ENCODE results near the gene SLC25A21. TPM values are rescaled to one million over a fixed set of nuclear protein-coding genes. Genes with fewer than 3 reads are reported as not detected.

Gene SLC25A21
- polyA plus RNA-seq, 2 of the 4 experiments (the other 2 are of a cell fraction): 0.68 to 1.4 TPM

DNA sequence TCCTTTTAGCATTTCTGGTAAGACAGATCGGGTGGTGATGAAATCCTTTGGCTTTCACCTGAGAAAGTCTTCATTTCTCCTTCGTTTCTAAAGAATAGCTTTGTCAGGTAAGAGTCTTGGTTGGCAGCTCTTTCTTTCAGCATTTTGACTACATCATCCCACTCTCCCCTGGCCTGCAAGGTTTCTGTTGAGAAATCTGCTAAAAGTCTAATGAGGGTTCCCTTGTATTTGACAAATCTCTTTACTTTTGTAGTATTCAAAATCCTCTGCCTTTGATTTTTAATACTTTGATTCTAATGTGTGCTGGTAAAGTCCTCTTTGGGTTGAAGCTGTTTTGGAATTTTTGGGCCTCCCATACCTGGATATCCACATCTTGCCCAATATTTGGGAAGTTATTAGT is 390.5 kb downstream of the SLC25A21 start:
- Histone ChIP-seq H3K27ac (no peak overlapping the region), H3K4me1 (no peaks in the 10 kb centered on the region), H3K4me3 (no peak overlapping the region), H3K9me3 (no peaks in the 10 kb centered on the region), H3K4me2 (no peak overlapping the region)
- CTCF ChIA-PET: no interaction called here
- DNase-seq (ENCODE audit: low read depth in 1 of 2, low spot score in 1 of 2) (no peak), FAIRE-seq (no peak), ATAC-seq (no peak)
- POLR2A ChIA-PET: no interaction called here
- WGBS (ENCODE audit: missing lambda C conversion rate): 29% methylated on average over 2 of the region's 2 CpGs
- no peak for TF ChIP-seq EHMT2 (IDR thresholded peaks at IDR 0.05; ENCODE audit: low read depth)
- no peak for TF ChIP-seq NFE2L2 (conservative IDR thresholded peaks at IDR 0.05; ENCODE audit: low read length)
- TF ChIP-seq, protein P1, sequence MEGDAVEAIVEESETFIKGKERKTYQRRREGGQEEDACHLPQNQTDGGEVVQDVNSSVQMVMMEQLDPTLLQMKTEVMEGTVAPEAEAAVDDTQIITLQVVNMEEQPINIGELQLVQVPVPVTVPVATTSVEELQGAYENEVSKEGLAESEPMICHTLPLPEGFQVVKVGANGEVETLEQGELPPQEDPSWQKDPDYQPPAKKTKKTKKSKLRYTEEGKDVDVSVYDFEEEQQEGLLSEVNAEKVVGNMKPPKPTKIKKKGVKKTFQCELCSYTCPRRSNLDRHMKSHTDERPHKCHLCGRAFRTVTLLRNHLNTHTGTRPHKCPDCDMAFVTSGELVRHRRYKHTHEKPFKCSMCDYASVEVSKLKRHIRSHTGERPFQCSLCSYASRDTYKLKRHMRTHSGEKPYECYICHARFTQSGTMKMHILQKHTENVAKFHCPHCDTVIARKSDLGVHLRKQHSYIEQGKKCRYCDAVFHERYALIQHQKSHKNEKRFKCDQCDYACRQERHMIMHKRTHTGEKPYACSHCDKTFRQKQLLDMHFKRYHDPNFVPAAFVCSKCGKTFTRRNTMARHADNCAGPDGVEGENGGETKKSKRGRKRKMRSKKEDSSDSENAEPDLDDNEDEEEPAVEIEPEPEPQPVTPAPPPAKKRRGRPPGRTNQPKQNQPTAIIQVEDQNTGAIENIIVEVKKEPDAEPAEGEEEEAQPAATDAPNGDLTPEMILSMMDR (IDR thresholded peaks at IDR 0.05): no peak
- TF ChIP-seq CHD4 (IDR thresholded peaks at IDR 0.05; ENCODE audit: borderline replicate concordance): no peak
- no peak for TF ChIP-seq KDM5A (IDR thresholded peaks at IDR 0.05)
- no peak for TF ChIP-seq HOXB13 (CRISPR knock-in tag; IDR thresholded peaks at IDR 0.05; ENCODE audit: low read depth)
- no peak for TF ChIP-seq SMC3 (IDR thresholded peaks at IDR 0.05)
- TF ChIP-seq CEBPB (IDR thresholded peaks at IDR 0.05): no peak
- TF ChIP-seq, protein P2, sequence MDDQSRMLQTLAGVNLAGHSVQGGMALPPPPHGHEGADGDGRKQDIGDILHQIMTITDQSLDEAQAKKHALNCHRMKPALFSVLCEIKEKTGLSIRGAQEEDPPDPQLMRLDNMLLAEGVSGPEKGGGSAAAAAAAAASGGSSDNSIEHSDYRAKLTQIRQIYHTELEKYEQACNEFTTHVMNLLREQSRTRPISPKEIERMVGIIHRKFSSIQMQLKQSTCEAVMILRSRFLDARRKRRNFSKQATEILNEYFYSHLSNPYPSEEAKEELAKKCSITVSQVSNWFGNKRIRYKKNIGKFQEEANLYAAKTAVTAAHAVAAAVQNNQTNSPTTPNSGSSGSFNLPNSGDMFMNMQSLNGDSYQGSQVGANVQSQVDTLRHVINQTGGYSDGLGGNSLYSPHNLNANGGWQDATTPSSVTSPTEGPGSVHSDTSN (IDR thresholded peaks at IDR 0.05): no peak
- no peak for TF ChIP-seq MYC (IDR thresholded peaks at IDR 0.05; ENCODE audit: borderline replicate concordance, low read length)

DNA sequence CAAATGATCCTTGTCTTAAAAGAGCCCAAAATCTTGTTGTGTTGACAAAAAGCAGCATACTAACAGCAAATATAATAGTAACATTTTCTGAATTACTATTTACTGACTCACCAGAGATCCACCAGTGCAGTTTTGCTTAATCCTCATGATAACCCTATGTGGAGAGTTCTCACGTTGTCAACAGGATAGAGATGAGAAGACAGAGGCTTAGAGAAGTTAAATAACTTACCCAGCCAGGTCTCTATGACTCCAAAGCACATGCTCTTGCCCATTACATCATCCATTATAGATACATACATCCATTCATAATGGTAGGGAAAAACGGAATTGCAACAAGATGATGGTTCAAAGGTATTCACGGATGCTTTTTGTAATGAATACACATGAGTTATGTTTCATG is 398.8 kb downstream of the SLC25A21 start:
- WGBS (ENCODE audit: missing lambda C conversion rate): 51% methylated on average over 3 of the region's 3 CpGs
- ATAC-seq: peak; percentile 75 to 80
- H3K4me3 ChIP-seq: no peak overlapping the region
- H3K4me1 ChIP-seq: peaks cover 7% of the 10 kb centered on the region; the same call in 2 of the 3 replicates
- H3K4me2 ChIP-seq: peak overlapping the region; percentile 0; the same call in 1 of the 3 replicates
- TF ChIP-seq SREBF2 (IDR thresholded peaks at IDR 0.05) (no peak), JUNB (IDR thresholded peaks at IDR 0.05) (no peak), KDM5A (IDR thresholded peaks at IDR 0.05) (no peak), CEBPB (IDR thresholded peaks at IDR 0.05) (no peak), HEYL (CRISPR knock-in tag; IDR thresholded peaks at IDR 0.05) (no peak), CBX8 (IDR thresholded peaks at IDR 0.05) (no peak), FOSB (CRISPR knock-in tag; IDR thresholded peaks at IDR 0.05) (no peak), HOXB13 (CRISPR knock-in tag; IDR thresholded peaks at IDR 0.05; ENCODE audit: low read depth) (no peak), NFE2L2 (conservative IDR thresholded peaks at IDR 0.05; ENCODE audit: low read length) (no peak), CHD4 (IDR thresholded peaks at IDR 0.05; ENCODE audit: borderline replicate concordance) (no peak), MYC (IDR thresholded peaks at IDR 0.05; ENCODE audit: borderline replicate concordance, low read length) (no peak), TFCP2L1 (CRISPR knock-in tag; IDR thresholded peaks at IDR 0.05) (no peak), MAFK (IDR thresholded peaks at IDR 0.05; ENCODE audit: partially characterized antibody) (no peak), POLR2A (IDR thresholded peaks at IDR 0.05; ENCODE audit: low read length) (no peak), FOXS1 (CRISPR knock-in tag; IDR thresholded peaks at IDR 0.05) (no peak)
- TF ChIP-seq, protein P3, sequence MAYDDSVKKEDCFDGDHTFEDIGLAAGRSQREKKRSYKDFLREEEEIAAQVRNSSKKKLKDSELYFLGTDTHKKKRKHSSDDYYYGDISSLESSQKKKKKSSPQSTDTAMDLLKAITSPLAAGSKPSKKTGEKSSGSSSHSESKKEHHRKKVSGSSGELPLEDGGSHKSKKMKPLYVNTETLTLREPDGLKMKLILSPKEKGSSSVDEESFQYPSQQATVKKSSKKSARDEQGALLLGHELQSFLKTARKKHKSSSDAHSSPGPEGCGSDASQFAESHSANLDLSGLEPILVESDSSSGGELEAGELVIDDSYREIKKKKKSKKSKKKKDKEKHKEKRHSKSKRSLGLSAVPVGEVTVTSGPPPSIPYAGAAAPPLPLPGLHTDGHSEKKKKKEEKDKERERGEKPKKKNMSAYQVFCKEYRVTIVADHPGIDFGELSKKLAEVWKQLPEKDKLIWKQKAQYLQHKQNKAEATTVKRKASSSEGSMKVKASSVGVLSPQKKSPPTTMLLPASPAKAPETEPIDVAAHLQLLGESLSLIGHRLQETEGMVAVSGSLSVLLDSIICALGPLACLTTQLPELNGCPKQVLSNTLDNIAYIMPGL (CRISPR knock-in tag; IDR thresholded peaks at IDR 0.05; ENCODE audit: borderline replicate concordance): no peak
- H3K27ac ChIP-seq: no peak overlapping the region
- DNase-seq (ENCODE audit: low read depth in 1 of 2, low spot score in 1 of 2): peak in 1 of 2 experiments; percentile 19
- CTCF ChIA-PET: interaction anchor here (0.7 to 2.2 kb wide), 8 partner anchors 123 to 377 kb away, joined by 3 to 6 read pairs (median 3); no protein-coding TSS in a partner anchor
- peak; percentile 61 for FAIRE-seq
- POLR2A ChIA-PET: interaction anchor here (0.7 to 1.8 kb wide), 2 partner anchors 169 to 425 kb away, joined by 3 to 6 read pairs; no protein-coding TSS in a partner anchor
- H3K9me3 ChIP-seq: no peaks in the 10 kb centered on the region
